ENCODE data around the gene TNFSF4.
A peak's percentile ranks its signal among the peaks of the same experiment; 100 is the strongest.

TNFSF4 gene

DNA sequence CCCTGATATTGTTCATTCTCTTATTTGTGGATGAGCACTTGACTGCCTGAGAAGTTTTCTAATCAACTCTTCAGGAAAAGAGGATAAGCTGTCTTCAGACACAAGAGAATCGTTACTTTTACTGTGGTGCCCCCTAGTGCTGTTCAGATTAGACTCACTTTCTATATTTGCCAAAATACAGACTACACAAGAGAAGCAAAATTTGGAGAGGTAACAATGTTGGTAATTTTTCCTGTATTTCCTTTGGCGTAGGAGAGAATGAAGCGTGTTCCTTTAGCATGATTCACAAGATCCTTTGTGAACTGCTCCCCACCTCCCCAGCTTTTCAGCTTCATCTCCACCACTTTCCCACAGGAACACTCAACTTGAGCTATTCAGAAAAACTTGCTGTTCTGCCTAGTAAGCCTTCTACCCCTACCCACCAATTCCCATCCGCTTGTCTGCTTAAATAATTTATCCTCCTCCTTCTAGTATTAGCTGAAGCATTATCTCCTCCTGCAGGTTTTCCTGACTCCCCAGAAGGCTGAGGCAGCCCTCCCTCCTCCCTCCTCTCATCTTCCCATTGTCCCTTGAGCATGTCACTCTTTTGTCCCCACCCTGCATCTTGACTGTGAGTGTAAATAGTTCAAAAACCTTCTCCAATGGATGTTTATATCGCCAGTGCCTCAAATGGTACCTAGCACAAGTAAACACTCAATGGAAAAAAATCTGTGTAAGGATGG lies 4.5 kb downstream of the TNFSF4 start:
- H3K27me3 ChIP-seq (ENCODE audit: insufficient read depth, low read length, poor library complexity): no peaks in the 10 kb centered on the region
- H3K36me3 ChIP-seq (ENCODE audit: insufficient read depth, low read length): peaks cover 7% of the 10 kb centered on the region; the same call in 1 of the 2 replicates
- H3K9me3 ChIP-seq (ENCODE audit: insufficient read depth, low read length, severe bottlenecking): no peaks in the 10 kb centered on the region
- no peak for TF ChIP-seq EZH2 (IDR thresholded peaks at IDR 0.05; ENCODE audit: borderline replicate concordance, low read depth, low read length, severe bottlenecking)
- TF ChIP-seq, protein P1, sequence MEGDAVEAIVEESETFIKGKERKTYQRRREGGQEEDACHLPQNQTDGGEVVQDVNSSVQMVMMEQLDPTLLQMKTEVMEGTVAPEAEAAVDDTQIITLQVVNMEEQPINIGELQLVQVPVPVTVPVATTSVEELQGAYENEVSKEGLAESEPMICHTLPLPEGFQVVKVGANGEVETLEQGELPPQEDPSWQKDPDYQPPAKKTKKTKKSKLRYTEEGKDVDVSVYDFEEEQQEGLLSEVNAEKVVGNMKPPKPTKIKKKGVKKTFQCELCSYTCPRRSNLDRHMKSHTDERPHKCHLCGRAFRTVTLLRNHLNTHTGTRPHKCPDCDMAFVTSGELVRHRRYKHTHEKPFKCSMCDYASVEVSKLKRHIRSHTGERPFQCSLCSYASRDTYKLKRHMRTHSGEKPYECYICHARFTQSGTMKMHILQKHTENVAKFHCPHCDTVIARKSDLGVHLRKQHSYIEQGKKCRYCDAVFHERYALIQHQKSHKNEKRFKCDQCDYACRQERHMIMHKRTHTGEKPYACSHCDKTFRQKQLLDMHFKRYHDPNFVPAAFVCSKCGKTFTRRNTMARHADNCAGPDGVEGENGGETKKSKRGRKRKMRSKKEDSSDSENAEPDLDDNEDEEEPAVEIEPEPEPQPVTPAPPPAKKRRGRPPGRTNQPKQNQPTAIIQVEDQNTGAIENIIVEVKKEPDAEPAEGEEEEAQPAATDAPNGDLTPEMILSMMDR (IDR thresholded peaks at IDR 0.05; ENCODE audit: borderline replicate concordance, extremely low read depth, low read length, poor library complexity, severe bottlenecking): peak; percentile 82
- peaks cover 64% of the 10 kb centered on the region for H3K79me2 ChIP-seq (ENCODE audit: insufficient read depth, low read length)
- H4K20me1 ChIP-seq (ENCODE audit: insufficient read depth, low read length): no peaks in the 10 kb centered on the region
- H3K4me2 ChIP-seq (ENCODE audit: insufficient read depth, low read length): peak overlapping the region; percentile 77
- DNase-seq: peak; percentile 52
- H3K4me3 ChIP-seq (ENCODE audit: low read depth in 1 of 2, low read length in 2 of 2): peak overlapping the region in 1 of 2 experiments; percentile 59; a peak in 3 of 4 replicates
- H2AFZ ChIP-seq (ENCODE audit: low read depth, low read length): 0 out of 2 replicates have a peak overlapping the region, but pooled peaks have one; percentile 34
- peak overlapping the region; percentile 67 for H3K9ac ChIP-seq (ENCODE audit: low read depth, low read length)
- peaks cover 72% of the 10 kb centered on the region for H3K4me1 ChIP-seq (ENCODE audit: insufficient read depth, low read length)
- no peak for ATAC-seq (ENCODE audit: insufficient read depth, low read depth)
- peak overlapping the region; percentile 98 for H3K27ac ChIP-seq (ENCODE audit: low read length)

GRCh38 chr1:173201969-173202368 lies 5.2 kb downstream of the TNFSF4 start:
- Histone ChIP-seq H3K27me3 (ENCODE audit: insufficient read depth, low read length, poor library complexity) (no peaks in the 10 kb centered on the region), H3K9ac (ENCODE audit: low read depth, low read length) (peak overlapping the region; percentile 67), H3K4me2 (ENCODE audit: insufficient read depth, low read length) (peak overlapping the region; percentile 77), H4K20me1 (ENCODE audit: insufficient read depth, low read length) (no peaks in the 10 kb centered on the region), H3K4me1 (ENCODE audit: insufficient read depth, low read length) (peaks cover 67% of the 10 kb centered on the region), H2AFZ (ENCODE audit: low read depth, low read length) (no peak overlapping the region), H3K36me3 (ENCODE audit: insufficient read depth, low read length) (peaks cover 7% of the 10 kb centered on the region; the same call in 1 of the 2 replicates), H3K4me3 (ENCODE audit: low read depth in 1 of 2, low read length in 2 of 2) (peak overlapping the region in 1 of 2 experiments; percentile 59; a peak in 2 of 4 replicates), H3K9me3 (ENCODE audit: insufficient read depth, low read length, severe bottlenecking) (no peaks in the 10 kb centered on the region), H3K79me2 (ENCODE audit: insufficient read depth, low read length) (peaks cover 64% of the 10 kb centered on the region), H3K27ac (ENCODE audit: low read length) (peak overlapping the region; percentile 98)
- no peak for ATAC-seq (ENCODE audit: insufficient read depth, low read depth)
- no peak for DNase-seq
- no peak for TF ChIP-seq EZH2 (IDR thresholded peaks at IDR 0.05; ENCODE audit: borderline replicate concordance, low read depth, low read length, severe bottlenecking)
- TF ChIP-seq, protein P1 (IDR thresholded peaks at IDR 0.05; ENCODE audit: borderline replicate concordance, extremely low read depth, low read length, poor library complexity, severe bottlenecking): no peak

DNA sequence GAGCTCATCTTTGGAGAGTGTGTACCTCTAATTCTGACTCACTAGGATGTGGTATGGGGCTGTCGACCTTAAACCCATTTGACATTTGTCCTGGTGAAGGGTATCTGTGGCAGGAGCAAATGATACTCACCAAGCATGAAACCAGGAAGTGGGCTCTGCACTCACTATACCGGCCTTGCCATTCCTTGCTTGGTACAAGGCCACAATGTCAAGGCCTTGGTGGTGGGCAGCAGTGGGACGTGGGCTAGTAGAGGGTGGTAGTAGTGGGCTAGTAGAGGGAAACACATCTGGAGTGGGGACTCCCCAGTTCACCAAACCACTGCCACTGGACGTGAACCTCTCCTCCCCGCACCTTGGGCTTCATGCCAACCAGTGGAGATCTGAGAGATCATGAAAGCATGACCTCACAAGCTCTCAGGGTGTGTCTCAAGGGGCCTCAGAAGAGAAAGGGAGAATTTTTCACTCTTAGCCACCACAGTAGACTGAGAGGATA lies 11.5 kb downstream of the TNFSF4 start:
- Histone ChIP-seq H2AFZ (ENCODE audit: low read depth, low read length) (no peak overlapping the region), H3K4me3 (ENCODE audit: low read depth in 1 of 2, low read length in 2 of 2) (no peak overlapping the region), H3K27ac (ENCODE audit: low read length) (peak overlapping the region; percentile 7), H3K79me2 (ENCODE audit: insufficient read depth, low read length) (peaks cover 38% of the 10 kb centered on the region), H3K4me1 (ENCODE audit: insufficient read depth, low read length) (peaks cover 32% of the 10 kb centered on the region), H3K36me3 (ENCODE audit: insufficient read depth, low read length) (peaks cover 7% of the 10 kb centered on the region; the same call in 1 of the 2 replicates), H3K9ac (ENCODE audit: low read depth, low read length) (no peak overlapping the region), H3K27me3 (ENCODE audit: insufficient read depth, low read length, poor library complexity) (no peaks in the 10 kb centered on the region), H4K20me1 (ENCODE audit: insufficient read depth, low read length) (no peaks in the 10 kb centered on the region), H3K4me2 (ENCODE audit: insufficient read depth, low read length) (no peak overlapping the region), H3K9me3 (ENCODE audit: insufficient read depth, low read length, severe bottlenecking) (no peaks in the 10 kb centered on the region)
- TF ChIP-seq, protein P1 (IDR thresholded peaks at IDR 0.05; ENCODE audit: borderline replicate concordance, extremely low read depth, low read length, poor library complexity, severe bottlenecking): no peak
- no peak for TF ChIP-seq EZH2 (IDR thresholded peaks at IDR 0.05; ENCODE audit: borderline replicate concordance, low read depth, low read length, severe bottlenecking)
- DNase-seq: peak; percentile 20
- ATAC-seq (ENCODE audit: insufficient read depth, low read depth): peak; percentile 60; the same call in 2 of the 3 replicates

Measured in DND-41 (cell line).